ENCODE measurements around the gene KCNIP2. TPM values are rescaled to one million over a fixed set of nuclear protein-coding genes. Genes with fewer than 3 reads are reported as not detected.

Gene KCNIP2
- total and polyA plus RNA-seq, 2 of the 4 experiments (the other 2 are of a cell fraction): under 0.01 to 0.87 TPM

- H3K14ac ChIP-seq (replicated peaks; ENCODE audit: low read depth, low read length): no peak overlapping the region
- no peak overlapping the region for H2AK9ac ChIP-seq (replicated peaks; ENCODE audit: low read depth, low read length, poor library complexity)
- intact Hi-C loops (cut with micrococcal nuclease): no loop called here
- no peak overlapping the region for H3K18ac ChIP-seq (ENCODE audit: low read depth, low read length)
- H3K4me2 ChIP-seq (ENCODE audit: low read depth, low read length): no peak overlapping the region
- peaks cover 55% of the 10 kb centered on the region for H3K36me3 ChIP-seq (ENCODE audit: control insufficient read depth, insufficient read depth, low read length)
- no peak overlapping the region for H2AK5ac ChIP-seq (ENCODE audit: low read depth, low read length)
- peaks cover 45 to 50% of the 10 kb centered on the region in 2 experiments for H3K79me1 ChIP-seq (ENCODE audit: low read depth in 1 of 2, low read length in 2 of 2)
- no peak overlapping the region for H2BK120ac ChIP-seq (ENCODE audit: low read depth, low read length)
- H3K56ac ChIP-seq (ENCODE audit: extremely low read depth, insufficient read depth, low read length): no peak overlapping the region
- 100% methylated on average over 8 of the region's 12 CpGs; no CpG with 5 or more reads in 1 of the 2 experiments for whole genome bisulfite sequencing, 2 experiments (ENCODE audit: extremely low coverage in 2 of 2, insufficient read length in 1 of 2)
- ChIA-PET CTCF (no interaction called here), POLR2A (ENCODE audit: unreplicated experiment) (no interaction called here)
- no peaks in the 10 kb centered on the region for H3K9me1 ChIP-seq (ENCODE audit: insufficient read depth, low read length)
- peaks cover 14% of the 10 kb centered on the region for H4K20me1 ChIP-seq (ENCODE audit: insufficient read depth, low read length)
- H2AFZ ChIP-seq (replicated peaks; ENCODE audit: low read length, poor library complexity): no peak overlapping the region
- no peaks in the 10 kb centered on the region for H3K27me3 ChIP-seq (ENCODE audit: control insufficient read depth, insufficient read depth, low read length)
- H4K8ac ChIP-seq (ENCODE audit: low read depth in 2 of 2, low read length in 2 of 2): no peak overlapping the region
- no peak overlapping the region for H2BK20ac ChIP-seq (ENCODE audit: low read depth, low read length)
- H3K27ac ChIP-seq (ENCODE audit: insufficient read depth, low read length): no peak overlapping the region
- no peak overlapping the region for H2BK5ac ChIP-seq (ENCODE audit: low read depth, low read length, poor library complexity, severe bottlenecking)
- DNase-seq (no peak), ATAC-seq (ENCODE audit: low read depth) (no peak)
- no peak overlapping the region for H3K4ac ChIP-seq (ENCODE audit: low read depth, low read length)
- dilution Hi-C loops (cut with HindIII; ENCODE audit: low sequenced_read_pairs, unreplicated experiment): no loop called here
- H3K4me1 ChIP-seq (ENCODE audit: control insufficient read depth, insufficient read depth, low read length): no peaks in the 10 kb centered on the region
- H2BK15ac ChIP-seq (ENCODE audit: low read depth, low read length): no peak overlapping the region
- no peak overlapping the region for H3K4me3 ChIP-seq (ENCODE audit: insufficient read depth, low read depth, low read length)
- no peaks in the 10 kb centered on the region for H3K9me3 ChIP-seq (ENCODE audit: control insufficient read depth, insufficient read depth, low read length)
- BruUV-seq (replicated peaks): no TSS peak
- no peak overlapping the region for H3K9ac ChIP-seq (ENCODE audit: low read depth, low read length)
- no peak overlapping the region for H4K91ac ChIP-seq (ENCODE audit: insufficient read depth, low read depth, low read length)
- TF ChIP-seq MXI1 (IDR thresholded peaks at IDR 0.05; ENCODE audit: borderline replicate concordance, low read depth, low read length): no peak
- TF ChIP-seq FOS (IDR thresholded peaks at IDR 0.05; ENCODE audit: low read depth, low read length): no peak
- TF ChIP-seq NFE2L2 (IDR thresholded peaks at IDR 0.05; ENCODE audit: low read depth, low read length): no peak
- no peak for TF ChIP-seq ELK1 (IDR thresholded peaks at IDR 0.05; ENCODE audit: borderline replicate concordance, low read depth, low read length)
- TF ChIP-seq RFX5 (IDR thresholded peaks at IDR 0.05; ENCODE audit: low read depth, low read length): no peak
- no peak for TF ChIP-seq CEBPB (IDR thresholded peaks at IDR 0.05; ENCODE audit: low read depth, low read length)
- TF ChIP-seq RAD21 (IDR thresholded peaks at IDR 0.05; ENCODE audit: low read length): no peak
- in situ Hi-C loops (cut with MboI; ENCODE audit: low sequenced_read_pairs): no loop called here
- no peak overlapping the region for H4K5ac ChIP-seq (ENCODE audit: low read depth, low read length)
- H3K23ac ChIP-seq (ENCODE audit: low read depth, low read length): no peak overlapping the region
These were observed 50.1 kb downstream of the KCNIP2 start for GRCh38 chr10:101793526-101793925.

Measured in IMR-90 (cell line).